HepG2 (cell line): ENCODE data around the gene RGS8. TPM values are rescaled to one million over a fixed set of nuclear protein-coding genes. Genes with fewer than 3 reads are reported as not detected.

Experiments
- AKAP8 ChIP-seq: sonication (generic); formaldehyde crosslinking; IDR thresholded peaks from 2 replicates; pipeline ENCODE4 v1.5.1; 2020; ENCODE audit warnings: mild to moderate bottlenecking, missing genetic modification reagents
- NR2F2 ChIP-seq: IDR thresholded peaks from 2 replicates; pipeline ENCODE4 v1.6.1; 2012; ENCODE audit warnings: low read depth, inconsistent platforms, borderline replicate concordance
- RARA ChIP-seq: IDR thresholded peaks from 2 replicates; pipeline ENCODE4 v1.6.1; 2016; ENCODE audit warnings: missing genetic modification reagents, missing compliant biosample characterization
- RCOR2 ChIP-seq: IDR thresholded peaks from 2 replicates; pipeline ENCODE4 v1.6.1; 2016; ENCODE audit warnings: missing biosample characterization, missing genetic modification reagents
- TRIM24 ChIP-seq: sonication (generic); formaldehyde crosslinking; IDR thresholded peaks from 2 replicates; pipeline ENCODE4 v1.8.0; 2022; ENCODE audit warnings: mild to moderate bottlenecking, missing genetic modification reagents
- ZBTB7B ChIP-seq: sonication (generic); formaldehyde crosslinking; IDR thresholded peaks from 2 replicates; pipeline ENCODE4 v1.4.0; 2020; ENCODE audit warnings: missing genetic modification reagents
- ZFP36L1 ChIP-seq: sonication (generic); formaldehyde crosslinking; IDR thresholded peaks from 2 replicates; pipeline ENCODE4 v1.8.0; 2022; ENCODE audit warnings: mild to moderate bottlenecking, missing genetic modification reagents, moderate library complexity
- ZMYM2 ChIP-seq: sonication (generic); formaldehyde crosslinking; IDR thresholded peaks from 2 replicates; pipeline ENCODE4 v1.8.0; 2022; ENCODE audit warnings: mild to moderate bottlenecking, missing genetic modification reagents
- ZNF841 ChIP-seq: sonication (generic); formaldehyde crosslinking; IDR thresholded peaks from 2 replicates; pipeline ENCODE4 v1.8.1; 2023; ENCODE audit warnings: missing genetic modification reagents, borderline replicate concordance
- polyA plus RNA-seq, 8 experiments: library from polyadenylated mRNA; depleted of rRNA in 3 of 8; stranded (reverse) in 7 of 8; unstranded in 1 of 8; fragments of >200 nt; fragmentation: Illumina TruSeq in 4 of 8; extraction: Trizol in 4 of 8; gene quantifications; 2 replicates each; pipeline versions ENCODE4 v1.2.1 to v1.2.3, GENCODE V29; 2011 to 2016; ENCODE audit warnings: low read depth in 4 of 8, missing spikeins in 1 of 8, mixed read lengths in 1 of 8; ENCODE audit not compliant: insufficient read depth in 1 of 8
- total RNA-seq, 5 experiments: library from RNA; depleted of rRNA; stranded (reverse); fragments of >200 nt; fragmentation: Illumina TruSeq; extraction: Trizol; gene quantifications; 2 replicates each; pipeline ENCODE4 v1.2.3, GENCODE V29; 2016; ENCODE audit warnings: low read depth in 1 of 5
- TF ChIP-seq, protein P1 (sequence below): sonication (generic); formaldehyde crosslinking; IDR thresholded peaks from 2 replicates; pipeline ENCODE4 v1.4.0; 2020; ENCODE audit warnings: missing genetic modification reagents; ENCODE audit errors: not compliant biosample characterization
- TF ChIP-seq, protein P2 (sequence below): sonication (generic); formaldehyde crosslinking; IDR thresholded peaks from 2 replicates; pipeline ENCODE4 v1.4.0; 2020; ENCODE audit warnings: missing genetic modification reagents

Gene RGS8
- total and polyA plus RNA-seq, 2 of the 13 experiments (the other 11 are each of a cell fraction or from before 2014, with no cell fraction given) = not detected

DNA sequence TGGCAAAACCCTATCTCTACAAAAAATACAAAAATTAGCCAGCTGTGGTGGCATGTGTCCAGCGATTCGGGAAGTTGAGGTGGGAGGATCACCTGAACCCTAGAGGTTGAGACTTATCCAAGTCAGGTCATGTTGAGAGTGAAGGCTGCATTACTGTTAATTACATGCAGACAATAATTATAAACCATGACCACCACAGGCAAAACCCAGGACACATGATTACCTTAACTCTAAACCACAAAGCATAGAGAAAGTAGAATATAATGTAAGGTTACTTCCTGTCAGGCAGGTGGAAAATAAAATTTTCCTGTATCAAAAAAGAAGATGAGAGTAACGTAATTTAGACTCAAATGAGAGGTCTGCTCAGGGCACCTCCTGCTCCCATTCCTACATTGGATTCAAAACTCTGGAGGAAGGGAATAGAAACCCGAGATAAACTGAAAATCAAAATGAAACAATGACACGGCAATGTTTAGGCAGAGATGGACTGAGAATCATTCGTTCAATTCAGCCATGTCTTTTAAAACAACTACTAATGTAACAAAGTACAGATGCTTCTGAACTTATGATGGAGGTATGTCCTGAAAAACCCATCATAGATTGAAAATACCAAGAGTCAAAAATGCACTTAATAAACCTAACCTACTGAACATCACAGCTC, 33.6 kb downstream of the RGS8 start (continued):
- TF ChIP-seq, protein P1, sequence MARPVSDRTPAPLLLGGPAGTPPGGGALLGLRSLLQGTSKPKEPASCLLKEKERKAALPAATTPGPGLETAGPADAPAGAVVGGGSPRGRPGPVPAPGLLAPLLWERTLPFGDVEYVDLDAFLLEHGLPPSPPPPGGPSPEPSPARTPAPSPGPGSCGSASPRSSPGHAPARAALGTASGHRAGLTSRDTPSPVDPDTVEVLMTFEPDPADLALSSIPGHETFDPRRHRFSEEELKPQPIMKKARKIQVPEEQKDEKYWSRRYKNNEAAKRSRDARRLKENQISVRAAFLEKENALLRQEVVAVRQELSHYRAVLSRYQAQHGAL = no peak
- TF ChIP-seq ZMYM2 = no peak
- TF ChIP-seq, protein P2, sequence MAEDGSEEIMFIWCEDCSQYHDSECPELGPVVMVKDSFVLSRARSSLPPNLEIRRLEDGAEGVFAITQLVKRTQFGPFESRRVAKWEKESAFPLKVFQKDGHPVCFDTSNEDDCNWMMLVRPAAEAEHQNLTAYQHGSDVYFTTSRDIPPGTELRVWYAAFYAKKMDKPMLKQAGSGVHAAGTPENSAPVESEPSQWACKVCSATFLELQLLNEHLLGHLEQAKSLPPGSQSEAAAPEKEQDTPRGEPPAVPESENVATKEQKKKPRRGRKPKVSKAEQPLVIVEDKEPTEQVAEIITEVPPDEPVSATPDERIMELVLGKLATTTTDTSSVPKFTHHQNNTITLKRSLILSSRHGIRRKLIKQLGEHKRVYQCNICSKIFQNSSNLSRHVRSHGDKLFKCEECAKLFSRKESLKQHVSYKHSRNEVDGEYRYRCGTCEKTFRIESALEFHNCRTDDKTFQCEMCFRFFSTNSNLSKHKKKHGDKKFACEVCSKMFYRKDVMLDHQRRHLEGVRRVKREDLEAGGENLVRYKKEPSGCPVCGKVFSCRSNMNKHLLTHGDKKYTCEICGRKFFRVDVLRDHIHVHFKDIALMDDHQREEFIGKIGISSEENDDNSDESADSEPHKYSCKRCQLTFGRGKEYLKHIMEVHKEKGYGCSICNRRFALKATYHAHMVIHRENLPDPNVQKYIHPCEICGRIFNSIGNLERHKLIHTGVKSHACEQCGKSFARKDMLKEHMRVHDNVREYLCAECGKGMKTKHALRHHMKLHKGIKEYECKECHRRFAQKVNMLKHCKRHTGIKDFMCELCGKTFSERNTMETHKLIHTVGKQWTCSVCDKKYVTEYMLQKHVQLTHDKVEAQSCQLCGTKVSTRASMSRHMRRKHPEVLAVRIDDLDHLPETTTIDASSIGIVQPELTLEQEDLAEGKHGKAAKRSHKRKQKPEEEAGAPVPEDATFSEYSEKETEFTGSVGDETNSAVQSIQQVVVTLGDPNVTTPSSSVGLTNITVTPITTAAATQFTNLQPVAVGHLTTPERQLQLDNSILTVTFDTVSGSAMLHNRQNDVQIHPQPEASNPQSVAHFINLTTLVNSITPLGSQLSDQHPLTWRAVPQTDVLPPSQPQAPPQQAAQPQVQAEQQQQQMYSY (CRISPR knock-in tag) = no peak
- TF ChIP-seq ZNF841 (CRISPR knock-in tag) = no peak
- no peak for TF ChIP-seq TRIM24
- TF ChIP-seq ZBTB7B = no peak
- no peak for TF ChIP-seq RCOR2 (CRISPR knock-in tag)
- no peak for TF ChIP-seq AKAP8 (CRISPR knock-in tag)
- TF ChIP-seq ZFP36L1 = no peak
- no peak for TF ChIP-seq RARA (CRISPR knock-in tag)
- TF ChIP-seq NR2F2 = no peak
- TF ChIP-seq, all 625 proteins: peak for 0
